Activated gamma-delta T cell treated with Interleukin-2 at 50 U/mL for 16 hours (primary cell): ENCODE results near the gene PAPSS2.
"Not testable (repeated sequence)": the region's sequence is repeated elsewhere in the genome, so short reads cannot be mapped to it uniquely, and the experiment has no call there.

Experiments
- DNase-seq: peaks from one replicate; pipeline ENCODE4 v3.0.0-alpha.2; 2020

PAPSS2 gene

DNA sequence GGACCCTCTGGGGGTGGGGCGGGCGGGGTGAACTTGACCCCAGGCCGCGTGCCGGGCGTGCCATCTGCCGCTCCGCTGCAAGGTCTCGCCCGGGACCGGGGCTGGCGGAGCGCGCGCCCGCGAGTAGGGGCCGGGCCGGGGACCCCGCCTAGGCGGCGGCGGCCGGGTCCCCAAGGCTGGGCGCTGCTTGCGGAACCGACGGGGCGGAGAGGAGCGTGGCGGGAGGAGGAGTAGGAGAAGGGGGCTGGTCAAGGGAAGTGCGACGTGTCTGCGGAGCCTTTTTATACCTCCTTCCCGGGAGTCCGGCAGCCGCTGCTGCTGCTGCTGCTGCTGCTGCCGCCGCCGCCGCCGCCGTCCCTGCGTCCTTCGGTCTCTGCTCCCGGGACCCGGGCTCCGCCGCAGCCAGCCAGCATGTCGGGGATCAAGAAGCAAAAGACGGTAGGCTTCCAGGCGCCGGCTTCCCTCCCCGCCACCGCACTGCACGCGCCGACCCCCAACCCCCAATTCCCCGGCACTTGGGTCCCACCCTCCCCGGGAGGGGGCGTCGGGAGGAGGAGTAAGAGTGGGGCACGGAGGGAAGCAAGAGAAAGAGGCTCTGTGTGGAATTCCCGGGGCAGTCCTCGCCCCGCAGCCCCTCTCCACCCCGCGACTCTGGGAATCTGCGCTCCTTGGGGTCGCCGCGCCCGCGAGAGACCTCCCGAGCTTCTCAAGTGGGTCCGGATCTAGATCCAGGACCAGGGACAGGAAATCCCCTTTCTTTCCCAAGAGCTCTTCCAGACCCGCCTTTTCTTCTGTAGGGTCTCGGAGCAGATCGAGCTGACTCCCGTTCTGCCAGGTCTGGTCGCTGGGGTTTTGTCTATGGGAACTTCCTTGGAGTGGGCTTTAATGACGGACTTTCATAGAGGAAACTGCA lies at the start of gene PAPSS2:
Gene PAPSS2 (plus strand): TSS at position 308 of the 913 bp plus-strand sequence. CDS start 104 bp downstream, at position 412.
- no peak for DNase-seq

DNA sequence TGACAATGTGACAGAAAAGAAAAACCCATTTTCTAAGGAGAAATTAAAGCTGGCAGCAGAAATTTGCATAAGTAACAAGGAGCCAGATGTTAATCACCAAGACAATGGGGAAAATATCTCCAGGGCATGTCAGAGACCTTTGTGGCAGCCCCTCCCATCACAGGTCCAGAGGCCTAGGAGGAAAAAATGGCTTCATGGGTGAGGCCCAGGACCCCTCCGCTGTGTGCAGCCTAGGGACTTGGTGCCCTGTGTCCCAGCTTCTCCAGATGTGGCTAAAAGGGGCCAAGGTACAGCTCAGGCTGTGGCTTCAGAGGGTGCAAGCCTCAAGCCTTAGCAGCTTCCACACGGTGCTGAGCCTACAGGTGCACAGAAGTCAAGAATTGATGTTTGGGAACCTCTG lies 48.3 kb upstream of the PAPSS2 start:
- DNase-seq = not testable (repeated sequence)

DNA sequence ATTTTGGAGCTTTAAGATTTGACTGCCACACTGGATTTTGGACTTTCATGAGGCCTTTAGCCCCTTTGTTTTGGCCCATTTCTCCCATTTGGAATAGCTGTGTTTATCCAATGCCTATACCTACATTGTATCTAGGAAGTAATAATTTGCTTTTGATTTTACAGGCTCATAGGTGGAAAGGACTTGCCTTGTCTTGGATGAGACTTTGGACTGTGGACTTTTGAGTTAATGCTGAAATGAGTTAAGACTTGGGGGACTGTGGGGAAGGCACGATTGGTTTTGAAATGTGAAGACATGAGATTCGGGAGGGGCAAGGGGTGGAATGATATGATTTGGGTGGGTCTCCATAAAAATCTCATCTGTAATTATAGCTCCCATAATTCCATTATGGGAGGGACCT lies 47.6 kb upstream of the PAPSS2 start:
- DNase-seq = no peak

DNA sequence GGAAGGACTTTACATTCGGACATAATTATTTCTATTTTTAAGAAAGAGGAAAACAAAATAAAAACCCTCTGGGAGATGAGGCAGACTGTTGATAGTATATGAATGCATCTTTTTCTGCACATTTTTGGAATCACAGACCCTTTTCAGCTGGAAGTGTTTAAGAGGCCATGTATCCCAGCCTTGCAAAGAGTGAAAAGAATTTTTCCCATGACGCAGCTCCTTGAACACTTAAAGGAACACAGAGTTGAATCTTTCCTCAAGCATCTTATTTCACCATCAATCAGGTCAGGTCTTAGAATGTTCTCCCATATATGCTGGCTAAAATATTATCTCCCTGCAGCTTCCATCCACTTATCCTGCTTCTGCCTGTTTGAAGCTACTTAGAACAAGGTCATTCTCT lies 45.9 kb upstream of the PAPSS2 start:
- DNase-seq = no peak

DNA sequence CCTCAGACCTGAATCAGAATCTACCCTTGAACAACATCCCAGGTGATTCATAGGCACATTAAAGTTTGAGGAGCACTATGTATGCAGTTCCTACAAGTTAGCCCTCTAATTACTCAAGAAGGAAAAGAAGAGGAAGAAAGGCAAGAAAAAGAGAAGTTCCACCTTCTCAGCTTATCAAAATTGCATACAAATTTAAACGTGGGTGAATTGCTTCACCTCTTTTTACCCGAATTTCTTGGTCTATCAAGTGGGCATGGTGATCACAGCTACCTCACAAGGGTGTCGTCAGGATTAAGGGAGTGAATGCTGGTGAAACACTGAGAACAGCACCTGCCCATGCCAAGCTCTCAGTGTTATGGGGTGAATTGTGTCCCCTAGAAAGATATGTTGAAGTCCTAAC lies 43.8 kb upstream of the PAPSS2 start:
- DNase-seq = no peak

GRCh38 chr10:87617503-87617902 lies 42.2 kb upstream of the PAPSS2 start:
- no peak for DNase-seq

DNA sequence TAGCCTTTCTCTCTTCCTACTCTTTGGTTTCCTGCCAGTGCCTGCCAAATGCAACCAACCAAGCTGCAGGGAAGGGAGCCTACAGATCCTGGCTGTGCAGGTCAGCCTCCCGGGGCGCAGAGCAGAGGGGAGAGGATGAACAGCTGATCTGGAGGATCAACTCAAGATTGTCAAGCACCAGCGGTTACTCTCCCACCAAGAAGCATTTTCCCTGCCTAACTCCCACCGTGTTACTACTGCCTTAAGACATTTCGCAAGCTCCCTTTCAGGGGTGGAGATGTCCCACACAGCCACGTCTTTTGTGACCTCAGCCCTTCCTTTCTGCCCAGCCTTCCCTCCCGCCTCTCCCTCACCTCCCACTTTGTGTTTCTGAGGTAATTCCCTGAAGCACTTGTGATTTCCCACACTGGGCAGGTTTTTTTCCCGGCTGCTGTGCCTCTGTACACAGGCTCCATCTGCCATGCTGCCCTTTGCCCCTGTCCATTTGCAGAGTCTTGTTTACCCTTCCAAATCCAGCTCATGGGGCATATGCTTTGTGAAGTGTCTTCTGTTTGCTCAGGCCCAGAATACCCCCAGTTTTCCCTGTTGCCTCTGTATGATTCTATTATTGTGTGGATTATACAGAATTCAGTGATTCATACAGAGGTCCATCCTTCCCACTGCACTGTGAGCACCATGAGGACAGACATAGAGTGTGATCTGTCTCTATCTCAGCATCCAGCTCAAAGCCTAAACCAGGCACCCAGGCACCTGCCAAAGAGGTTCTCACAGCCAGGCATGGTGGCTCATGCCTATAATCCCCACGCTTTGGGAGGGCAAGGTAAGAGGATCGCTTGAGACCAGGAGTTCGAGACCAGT lies 40.9 kb upstream of the PAPSS2 start:
- no peak for DNase-seq

- no peak for DNase-seq
Observed at GRCh38 chr10:87619705-87620104, 40.0 kb upstream of the PAPSS2 start.

GRCh38 chr10:87621440-87621839 lies 38.2 kb upstream of the PAPSS2 start:
- DNase-seq = not testable (repeated sequence)

- DNase-seq = no peak
Observed at GRCh38 chr10:87622314-87623004, 37.2 kb upstream of the PAPSS2 start.

- DNase-seq = no peak
Observed at GRCh38 chr10:87623191-87623590, 36.5 kb upstream of the PAPSS2 start.

- DNase-seq = no peak
Observed at GRCh38 chr10:87625661-87626060, 34.0 kb upstream of the PAPSS2 start.

GRCh38 chr10:87626422-87626892 lies 33.2 kb upstream of the PAPSS2 start:
- DNase-seq = no peak

DNA sequence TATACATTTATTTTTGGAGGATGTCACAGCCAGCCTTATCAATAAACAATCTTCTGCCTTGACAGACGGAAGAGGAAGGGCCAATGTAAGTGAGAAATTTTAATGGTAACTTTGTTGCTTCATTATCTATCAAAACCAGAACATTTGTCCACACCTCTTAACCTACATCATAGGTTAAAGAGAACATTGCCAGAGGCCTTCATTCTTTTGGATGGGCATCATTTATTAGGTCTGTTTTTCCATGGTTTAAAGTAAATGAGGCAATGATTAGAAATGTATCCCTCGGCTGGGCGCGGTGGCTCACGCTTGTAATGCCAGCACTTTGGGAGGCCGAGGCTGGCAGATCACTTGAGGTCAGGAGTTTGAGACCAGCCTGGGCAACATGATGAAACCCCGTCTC lies 29.5 kb upstream of the PAPSS2 start:
- DNase-seq = no peak

DNA sequence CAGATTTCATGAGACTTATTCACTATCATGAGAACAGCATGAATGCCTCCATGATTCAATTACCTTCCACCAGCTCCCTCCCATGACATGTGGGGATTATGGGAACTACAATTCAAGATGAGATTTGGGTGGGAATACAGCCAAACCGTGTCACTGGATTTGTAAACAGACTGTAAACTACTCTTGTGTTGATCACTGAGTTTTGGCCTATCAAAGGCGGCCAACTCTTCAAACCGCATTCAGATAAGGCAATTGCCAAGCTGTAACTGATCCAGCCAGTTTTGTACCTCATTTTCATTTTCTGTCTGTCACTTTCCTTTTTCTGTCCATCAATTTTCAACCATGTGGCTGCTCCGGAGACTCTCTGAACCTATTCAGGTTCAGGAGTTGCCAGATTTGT lies 27.2 kb upstream of the PAPSS2 start:
- DNase-seq = no peak

GRCh38 chr10:87634311-87634710 lies 25.4 kb upstream of the PAPSS2 start:
- no peak for DNase-seq

DNA sequence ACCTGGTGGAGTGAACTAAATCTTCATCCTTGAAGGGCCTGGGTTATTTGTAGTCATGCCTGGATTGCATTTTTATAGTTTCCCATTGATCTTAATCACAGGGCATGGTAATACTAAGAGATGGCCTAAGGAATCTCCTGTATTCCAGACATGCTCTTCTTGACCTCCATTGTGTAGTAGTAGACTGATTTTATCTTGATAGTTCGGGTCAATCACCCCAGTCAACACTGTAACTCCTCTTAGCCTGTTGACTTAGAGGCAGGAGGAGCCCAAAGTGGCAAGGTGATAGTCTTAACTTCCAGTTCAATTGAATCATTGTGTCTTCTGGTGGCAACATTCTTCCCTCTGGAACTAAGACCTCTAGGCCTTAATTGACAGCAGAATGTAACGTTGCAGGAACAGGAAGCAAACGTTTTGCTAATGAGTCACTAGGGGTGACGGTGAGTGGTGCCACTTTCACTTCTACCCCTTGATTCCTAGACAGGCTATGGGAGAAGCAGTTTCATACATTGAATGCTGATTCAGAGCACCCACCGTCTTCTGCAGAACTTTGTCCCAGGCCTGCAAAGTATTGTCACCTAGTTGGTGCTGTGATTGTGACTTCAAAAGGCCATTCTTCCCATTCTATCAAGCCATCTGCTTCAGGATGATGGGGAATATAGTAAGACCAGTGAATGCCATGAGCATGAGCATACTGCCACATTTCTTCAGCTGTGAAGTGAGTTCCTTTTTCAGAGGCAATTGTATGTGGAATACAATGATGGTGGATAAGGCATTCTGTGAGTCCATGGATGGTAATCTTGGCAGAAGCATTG lies 24.0 kb upstream of the PAPSS2 start:
- no peak for DNase-seq

GRCh38 chr10:87636313-87636915 lies 23.3 kb upstream of the PAPSS2 start:
- DNase-seq = no peak

- DNase-seq = no peak
Observed at GRCh38 chr10:87639493-87639892, 20.2 kb upstream of the PAPSS2 start.

DNA sequence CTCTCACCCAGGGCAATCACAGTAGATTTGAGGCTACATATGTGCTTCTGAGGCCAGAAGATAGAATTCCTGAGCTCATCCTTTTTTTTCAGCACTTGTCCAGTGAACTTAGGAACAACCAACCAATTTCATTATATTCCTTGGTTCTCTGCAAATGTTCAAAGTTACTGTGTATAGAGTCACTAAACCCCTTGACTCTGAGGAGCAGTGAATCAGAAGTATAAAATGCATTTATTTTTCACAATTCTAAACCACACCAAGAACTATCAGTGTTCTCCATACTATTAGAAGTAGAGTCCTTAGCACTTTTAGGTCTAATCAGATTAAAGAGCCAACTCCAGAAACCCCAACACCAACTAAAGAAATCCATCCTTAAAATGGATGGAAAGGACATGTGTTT lies 19.6 kb upstream of the PAPSS2 start:
- DNase-seq = no peak

- no peak for DNase-seq
Observed at GRCh38 chr10:87642486-87642885, 17.2 kb upstream of the PAPSS2 start.

- no peak for DNase-seq
Observed at GRCh38 chr10:87642988-87643387, 16.7 kb upstream of the PAPSS2 start.
